ENCODE results near the gene TBCA. TPM values are rescaled to one million over a fixed set of nuclear protein-coding genes. Genes with fewer than 3 reads are reported as not detected.

Gene TBCA
- total and polyA plus RNA-seq, 2 experiments from 2014 or later, result 60.1 to 257 TPM

GRCh38 chr5:77806213-77806843 is 30.2 kb upstream of the TBCA start:
- Histone ChIP-seq H3K9me2 (ENCODE audit: insufficient read depth) (no peaks in the 10 kb centered on the region), H3K4me2 (ENCODE audit: unreplicated experiment) (peak overlapping the region; percentile 14), H3K9me3 (ENCODE audit: low read depth) (no peaks in the 10 kb centered on the region), H2AFZ (peak overlapping the region; percentile 50), H3K4me3 (no peak overlapping the region), H3F3A (ENCODE audit: insufficient read depth) (no peaks in the 10 kb centered on the region), H3K4me1 (ENCODE audit: insufficient read depth) (no peaks in the 10 kb centered on the region), H4K20me1 (ENCODE audit: insufficient read depth) (no peaks in the 10 kb centered on the region), H3K9ac (no peak overlapping the region), H3K27me3 (replicated peaks; ENCODE audit: insufficient read depth) (no peaks in the 10 kb centered on the region), H3K36me3 (ENCODE audit: low read depth) (no peaks in the 10 kb centered on the region), H3K27ac (no peak overlapping the region), H3K79me2 (ENCODE audit: insufficient read depth) (no peaks in the 10 kb centered on the region)
- TF ChIP-seq EZH2 (IDR thresholded peaks at IDR 0.05; ENCODE audit: insufficient read depth, poor library complexity, severe bottlenecking), result no peak
- no peak for TF ChIP-seq EZH2phosphoT487 (IDR thresholded peaks at IDR 0.05; ENCODE audit: insufficient read depth, low read depth)
- DNase-seq, result peak; percentile 5
- in situ Hi-C loops (cut with MboI), result no loop called here
- WGBS, 2 experiments (ENCODE audit: low coverage in 1 of 2, low lambda C conversion rate in 2 of 2, missing lambda C conversion rate in 2 of 2), result 0% methylated on average over 1 of the region's 1 CpG

GRCh38 chr5:77798456-77798855 is 22.3 kb upstream of the TBCA start:
- no peak overlapping the region for H3K9ac ChIP-seq
- H3K27ac ChIP-seq, result no peak overlapping the region
- peaks cover 26% of the 10 kb centered on the region for H3K27me3 ChIP-seq (replicated peaks; ENCODE audit: insufficient read depth)
- H3F3A ChIP-seq (ENCODE audit: insufficient read depth), result no peaks in the 10 kb centered on the region
- 62 to 76% methylated on average over 1 of the region's 1 CpG for WGBS, 2 experiments (ENCODE audit: low coverage in 1 of 2, low lambda C conversion rate in 2 of 2, missing lambda C conversion rate in 2 of 2)
- no peaks in the 10 kb centered on the region for H3K36me3 ChIP-seq (ENCODE audit: low read depth)
- TF ChIP-seq EZH2phosphoT487 (IDR thresholded peaks at IDR 0.05; ENCODE audit: insufficient read depth, low read depth), result no peak
- TF ChIP-seq EZH2 (IDR thresholded peaks at IDR 0.05; ENCODE audit: insufficient read depth, poor library complexity, severe bottlenecking), result no peak
- H2AFZ ChIP-seq, result no peak overlapping the region
- in situ Hi-C loops (cut with MboI), result no loop called here
- no peaks in the 10 kb centered on the region for H3K4me1 ChIP-seq (ENCODE audit: insufficient read depth)
- H3K9me3 ChIP-seq (ENCODE audit: low read depth), result no peaks in the 10 kb centered on the region
- no peaks in the 10 kb centered on the region for H4K20me1 ChIP-seq (ENCODE audit: insufficient read depth)
- no peaks in the 10 kb centered on the region for H3K9me2 ChIP-seq (ENCODE audit: insufficient read depth)
- no peak overlapping the region for H3K4me3 ChIP-seq
- no peaks in the 10 kb centered on the region for H3K79me2 ChIP-seq (ENCODE audit: insufficient read depth)
- H3K4me2 ChIP-seq (ENCODE audit: unreplicated experiment), result no peak overlapping the region
- no peak for DNase-seq

GRCh38 chr5:77797136-77797535 is 21.0 kb upstream of the TBCA start:
- H3K4me1 ChIP-seq (ENCODE audit: insufficient read depth), result no peaks in the 10 kb centered on the region
- no peaks in the 10 kb centered on the region for H3K9me2 ChIP-seq (ENCODE audit: insufficient read depth)
- peak; percentile 5 for DNase-seq
- TF ChIP-seq EZH2phosphoT487 (IDR thresholded peaks at IDR 0.05; ENCODE audit: insufficient read depth, low read depth), result no peak
- TF ChIP-seq EZH2 (IDR thresholded peaks at IDR 0.05; ENCODE audit: insufficient read depth, poor library complexity, severe bottlenecking), result no peak
- H3K4me3 ChIP-seq, result no peak overlapping the region
- no peaks in the 10 kb centered on the region for H4K20me1 ChIP-seq (ENCODE audit: insufficient read depth)
- no peaks in the 10 kb centered on the region for H3F3A ChIP-seq (ENCODE audit: insufficient read depth)
- H3K36me3 ChIP-seq (ENCODE audit: low read depth), result no peaks in the 10 kb centered on the region
- peaks cover 26% of the 10 kb centered on the region for H3K27me3 ChIP-seq (replicated peaks; ENCODE audit: insufficient read depth)
- no peak overlapping the region for H3K9ac ChIP-seq
- no peaks in the 10 kb centered on the region for H3K9me3 ChIP-seq (ENCODE audit: low read depth)
- H2AFZ ChIP-seq, result no peak overlapping the region
- H3K27ac ChIP-seq, result no peak overlapping the region
- H3K4me2 ChIP-seq (ENCODE audit: unreplicated experiment), result no peak overlapping the region
- WGBS, 2 experiments (ENCODE audit: low coverage in 1 of 2, low lambda C conversion rate in 2 of 2, missing lambda C conversion rate in 2 of 2), result 83 to 100% methylated on average over 1 of the region's 1 CpG
- no peaks in the 10 kb centered on the region for H3K79me2 ChIP-seq (ENCODE audit: insufficient read depth)
- in situ Hi-C loops (cut with MboI), result no loop called here

- no peak for DNase-seq
- H3K27me3 ChIP-seq (replicated peaks; ENCODE audit: insufficient read depth), result peaks cover 26% of the 10 kb centered on the region
- H3F3A ChIP-seq (ENCODE audit: insufficient read depth), result no peaks in the 10 kb centered on the region
- no peaks in the 10 kb centered on the region for H3K36me3 ChIP-seq (ENCODE audit: low read depth)
- no peaks in the 10 kb centered on the region for H3K79me2 ChIP-seq (ENCODE audit: insufficient read depth)
- no peak overlapping the region for H3K9ac ChIP-seq
- in situ Hi-C loops (cut with MboI), result no loop called here
- H3K27ac ChIP-seq, result no peak overlapping the region
- no peaks in the 10 kb centered on the region for H3K9me3 ChIP-seq (ENCODE audit: low read depth)
- no peak overlapping the region for H3K4me3 ChIP-seq
- no peaks in the 10 kb centered on the region for H4K20me1 ChIP-seq (ENCODE audit: insufficient read depth)
- TF ChIP-seq EZH2phosphoT487 (IDR thresholded peaks at IDR 0.05; ENCODE audit: insufficient read depth, low read depth) (no peak), EZH2 (IDR thresholded peaks at IDR 0.05; ENCODE audit: insufficient read depth, poor library complexity, severe bottlenecking) (no peak)
- H3K4me1 ChIP-seq (ENCODE audit: insufficient read depth), result no peaks in the 10 kb centered on the region
- no peak overlapping the region for H2AFZ ChIP-seq
- no peaks in the 10 kb centered on the region for H3K9me2 ChIP-seq (ENCODE audit: insufficient read depth)
- WGBS, 2 experiments (ENCODE audit: low coverage in 1 of 2, low lambda C conversion rate in 2 of 2, missing lambda C conversion rate in 2 of 2), result 51 to 57% methylated on average over 3 of the region's 3 CpGs
- no peak overlapping the region for H3K4me2 ChIP-seq (ENCODE audit: unreplicated experiment)
These were observed 19.7 kb upstream of the TBCA start for GRCh38 chr5:77795846-77796245.

All from GM23248 (cell line).